Measurements from ENCODE around the gene NRG2. TPM values are rescaled to one million over a fixed set of nuclear protein-coding genes. Genes with fewer than 3 reads are reported as not detected.

Gene NRG2
- total RNA-seq, 4 donors from 2014 or later = 4.5 to 7.0 (median 5.4) TPM

- no peak overlapping the region for H3K4me3 ChIP-seq
- 96% methylated on average over 7 of the region's 8 CpGs for WGBS
- H3K27ac ChIP-seq = no peak overlapping the region
- no peaks in the 10 kb centered on the region for H3K27me3 ChIP-seq
- H3K4me1 ChIP-seq = no peaks in the 10 kb centered on the region
- H3K36me3 ChIP-seq = peaks cover 13% of the 10 kb centered on the region
- no peak for TF ChIP-seq EP300 (IDR thresholded peaks at IDR 0.05)
- DNase-seq (ENCODE audit: low spot score in 2 of 2) = no peak
- H3K9me3 ChIP-seq = no peaks in the 10 kb centered on the region
These were observed 190.4 kb downstream of the NRG2 start for GRCh38 chr5:139852696-139853095.

DNA sequence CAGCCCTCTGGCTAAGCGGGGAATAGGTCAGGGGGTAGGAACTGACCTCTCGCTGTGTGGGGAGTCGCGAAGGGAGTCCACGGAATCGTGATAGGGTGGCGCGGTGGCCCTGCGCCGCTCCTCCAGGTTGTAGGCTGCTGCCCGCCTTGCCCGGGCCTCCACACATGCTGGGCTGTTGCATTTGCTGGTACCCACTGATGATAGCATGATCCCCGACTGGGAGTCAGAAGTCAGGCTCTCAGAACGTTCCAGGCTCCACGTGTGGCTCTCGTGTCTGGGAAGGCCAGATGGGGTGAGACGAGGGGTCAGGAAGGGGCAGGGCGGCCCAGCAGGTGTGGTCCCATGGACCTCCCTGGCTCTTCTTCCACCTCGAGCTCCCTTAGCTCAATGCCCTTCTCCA lies 191.5 kb downstream of the NRG2 start:
- no peaks in the 10 kb centered on the region for H3K27me3 ChIP-seq
- 96% methylated on average over 14 of the region's 19 CpGs for WGBS
- peaks cover 13% of the 10 kb centered on the region for H3K36me3 ChIP-seq
- H3K4me1 ChIP-seq = no peaks in the 10 kb centered on the region
- no peaks in the 10 kb centered on the region for H3K9me3 ChIP-seq
- TF ChIP-seq EP300 (IDR thresholded peaks at IDR 0.05) = no peak
- TF ChIP-seq POLR2A (IDR thresholded peaks at IDR 0.05) = no peak
- TF ChIP-seq POLR2AphosphoS5 (IDR thresholded peaks at IDR 0.05) = no peak
- TF ChIP-seq, protein P1, sequence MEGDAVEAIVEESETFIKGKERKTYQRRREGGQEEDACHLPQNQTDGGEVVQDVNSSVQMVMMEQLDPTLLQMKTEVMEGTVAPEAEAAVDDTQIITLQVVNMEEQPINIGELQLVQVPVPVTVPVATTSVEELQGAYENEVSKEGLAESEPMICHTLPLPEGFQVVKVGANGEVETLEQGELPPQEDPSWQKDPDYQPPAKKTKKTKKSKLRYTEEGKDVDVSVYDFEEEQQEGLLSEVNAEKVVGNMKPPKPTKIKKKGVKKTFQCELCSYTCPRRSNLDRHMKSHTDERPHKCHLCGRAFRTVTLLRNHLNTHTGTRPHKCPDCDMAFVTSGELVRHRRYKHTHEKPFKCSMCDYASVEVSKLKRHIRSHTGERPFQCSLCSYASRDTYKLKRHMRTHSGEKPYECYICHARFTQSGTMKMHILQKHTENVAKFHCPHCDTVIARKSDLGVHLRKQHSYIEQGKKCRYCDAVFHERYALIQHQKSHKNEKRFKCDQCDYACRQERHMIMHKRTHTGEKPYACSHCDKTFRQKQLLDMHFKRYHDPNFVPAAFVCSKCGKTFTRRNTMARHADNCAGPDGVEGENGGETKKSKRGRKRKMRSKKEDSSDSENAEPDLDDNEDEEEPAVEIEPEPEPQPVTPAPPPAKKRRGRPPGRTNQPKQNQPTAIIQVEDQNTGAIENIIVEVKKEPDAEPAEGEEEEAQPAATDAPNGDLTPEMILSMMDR (IDR thresholded peaks at IDR 0.05) = no peak
- DNase-seq (ENCODE audit: low spot score in 2 of 2) = peak in 1 of 2 donors; percentile 48
- H3K4me3 ChIP-seq = no peak overlapping the region
- H3K27ac ChIP-seq = no peak overlapping the region

DNA sequence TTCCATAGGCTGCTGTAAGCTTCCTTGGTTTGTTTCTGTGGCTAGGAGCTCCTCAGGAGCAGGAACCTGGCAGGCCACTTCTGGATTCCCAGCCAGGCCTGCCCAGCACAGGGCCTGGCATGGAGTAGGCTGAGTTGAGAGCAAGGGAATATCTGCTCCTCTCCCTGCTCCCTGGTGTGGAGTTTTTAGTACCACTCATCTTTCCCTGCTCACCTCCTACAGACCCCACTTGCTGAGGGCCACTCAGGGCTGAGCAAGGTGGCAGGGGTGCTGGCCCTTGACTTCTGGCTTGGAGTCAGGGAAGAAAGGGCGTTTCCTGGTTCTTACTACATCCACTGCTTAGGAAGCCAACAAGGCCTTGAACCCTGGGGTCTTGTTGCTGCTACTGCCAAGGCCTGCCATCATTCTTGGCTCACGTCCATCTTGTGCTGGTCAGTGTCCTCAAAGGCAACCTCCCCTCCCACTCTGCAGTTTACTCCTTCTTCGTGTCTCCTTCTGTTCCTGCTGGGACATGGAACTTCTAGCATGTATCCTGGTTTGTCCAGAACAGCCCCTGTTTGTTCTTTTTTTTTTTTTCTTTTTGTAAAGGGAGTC lies 192.6 kb downstream of the NRG2 start:
- peak overlapping the region; percentile 15 for H3K27ac ChIP-seq

GRCh38 chr5:139849942-139850341 lies 193.2 kb downstream of the NRG2 start:
- H3K27ac ChIP-seq = peak overlapping the region; percentile 15
- no peaks in the 10 kb centered on the region for H3K9me3 ChIP-seq
- no peak for DNase-seq (ENCODE audit: low spot score in 2 of 2)
- WGBS = 61% methylated on average over 2 of the region's 2 CpGs
- H3K36me3 ChIP-seq = peaks cover 13% of the 10 kb centered on the region
- TF ChIP-seq POLR2AphosphoS5 (IDR thresholded peaks at IDR 0.05) = no peak
- no peak for TF ChIP-seq EP300 (IDR thresholded peaks at IDR 0.05)
- TF ChIP-seq, protein P1 (IDR thresholded peaks at IDR 0.05) = no peak
- no peak for TF ChIP-seq POLR2A (IDR thresholded peaks at IDR 0.05)
- no peaks in the 10 kb centered on the region for H3K27me3 ChIP-seq
- no peaks in the 10 kb centered on the region for H3K4me1 ChIP-seq
- no peak overlapping the region for H3K4me3 ChIP-seq

More for the DNA sequence above, 192.6 kb downstream of the NRG2 start:
- 92% methylated on average over 2 of the region's 3 CpGs for WGBS
- Histone ChIP-seq H3K36me3 (peaks cover 13% of the 10 kb centered on the region), H3K4me1 (no peaks in the 10 kb centered on the region), H3K4me3 (no peak overlapping the region), H3K9me3 (no peaks in the 10 kb centered on the region), H3K27me3 (no peaks in the 10 kb centered on the region)
- DNase-seq (ENCODE audit: low spot score in 2 of 2) = no peak
- no peak for TF ChIP-seq EP300 (IDR thresholded peaks at IDR 0.05)
- TF ChIP-seq, protein P1 (IDR thresholded peaks at IDR 0.05) = no peak
- TF ChIP-seq POLR2A (IDR thresholded peaks at IDR 0.05) = no peak
- TF ChIP-seq POLR2AphosphoS5 (IDR thresholded peaks at IDR 0.05) = no peak

GRCh38 chr5:139849501-139849900 lies 193.6 kb downstream of the NRG2 start:
- Histone ChIP-seq H3K27ac (no peak overlapping the region), H3K36me3 (peaks cover 13% of the 10 kb centered on the region), H3K4me1 (no peaks in the 10 kb centered on the region), H3K27me3 (no peaks in the 10 kb centered on the region), H3K4me3 (no peak overlapping the region), H3K9me3 (no peaks in the 10 kb centered on the region)
- WGBS = 83% methylated on average over 7 of the region's 7 CpGs
- TF ChIP-seq EP300 (IDR thresholded peaks at IDR 0.05) = no peak
- TF ChIP-seq, protein P1 (IDR thresholded peaks at IDR 0.05) = no peak
- TF ChIP-seq POLR2AphosphoS5 (IDR thresholded peaks at IDR 0.05) = no peak
- TF ChIP-seq POLR2A (IDR thresholded peaks at IDR 0.05) = no peak
- DNase-seq (ENCODE audit: low spot score in 2 of 2) = no peak
